C4-2B (cell line): ENCODE measurements around the gene FJX1.

Experiments
- CTCF ChIP-seq: fragments of 450-650 bp; conservative IDR thresholded peaks from 2 replicates; pipeline ENCODE4 v1.5.1; 2017; ENCODE audit warnings: mild to moderate bottlenecking
- ZFX ChIP-seq: fragments of 450-650 bp; IDR thresholded peaks from 2 replicates; pipeline ENCODE4 v1.6.1; 2017

- TF ChIP-seq ZFX (no peak), CTCF (no peak)
Observed at GRCh38 chr11:35623621-35624168, 5.4 kb downstream of the FJX1 start.
